ENCODE data around the gene TRIM7.

TRIM7 gene

GRCh38 chr5:181197326-181197951 lies 7.6 kb downstream of the TRIM7 start:
- POLR2A ChIA-PET (ENCODE audit: low non-redundant PET): interaction anchor here (0.5 kb wide), 1 partner anchor 1329 kb away, joined by 3 read pairs; no protein-coding TSS in a partner anchor
- peak overlapping the region; percentile 27 for H3K27ac ChIP-seq
- TF ChIP-seq CTCF (conservative IDR thresholded peaks at IDR 0.05; ENCODE audit: low read depth): no peak
- CTCF ChIA-PET: interaction anchor here (0.6 kb wide), 1 partner anchor 9 kb away, joined by 3 read pairs; no protein-coding TSS in a partner anchor
- DNase-seq (ENCODE audit: low spot score): no peak

- TF ChIP-seq CTCF (conservative IDR thresholded peaks at IDR 0.05; ENCODE audit: low read depth): no peak
- CTCF ChIA-PET: no interaction called here
- peak overlapping the region; percentile 59 for H3K27ac ChIP-seq
- no peak for DNase-seq (ENCODE audit: low spot score)
- POLR2A ChIA-PET (ENCODE audit: low non-redundant PET): no interaction called here
Measured at GRCh38 chr5:181195249-181195761, 9.7 kb downstream of the TRIM7 start.

GRCh38 chr5:181194489-181195248 lies 10.3 kb downstream of the TRIM7 start:
- TF ChIP-seq CTCF (conservative IDR thresholded peaks at IDR 0.05; ENCODE audit: low read depth): no peak
- ChIA-PET CTCF (interaction anchor here (1.2 kb wide), 1 partner anchor 9 kb away, joined by 4 read pairs; no protein-coding TSS in a partner anchor), POLR2A (ENCODE audit: low non-redundant PET) (interaction anchor here (0.8 kb wide), 1 partner anchor 10 kb away, joined by 6 read pairs; the partner anchor contains the start of gene TRIM7)
- peak overlapping the region; percentile 59 for H3K27ac ChIP-seq
- DNase-seq (ENCODE audit: low spot score): no peak

- POLR2A ChIA-PET (ENCODE audit: low non-redundant PET): interaction anchor here (0.8 to 1.4 kb wide), 2 partner anchors 11 to 13 kb away, joined by 4 to 6 read pairs; partner anchors contain the start of gene TRIM7
- peak overlapping the region; percentile 59 for H3K27ac ChIP-seq
- DNase-seq (ENCODE audit: low spot score): no peak
- CTCF ChIA-PET: interaction anchor here (1.2 kb wide), 1 partner anchor 10 kb away, joined by 4 read pairs; no protein-coding TSS in a partner anchor
- no peak for TF ChIP-seq CTCF (conservative IDR thresholded peaks at IDR 0.05; ENCODE audit: low read depth)
Measured at GRCh38 chr5:181193656-181194055, 11.3 kb downstream of the TRIM7 start.

GRCh38 chr5:181192337-181193046 lies 12.5 kb downstream of the TRIM7 start:
- H3K27ac ChIP-seq: peak overlapping the region; percentile 93
- ChIA-PET POLR2A (ENCODE audit: low non-redundant PET) (interaction anchor here (0.6 to 2.0 kb wide), 5 partner anchors 10 to 363 kb away, joined by 3 to 15 read pairs (median 4); partner anchors contain the start of gene TRIM7), CTCF (interaction anchor here (0.7 to 0.8 kb wide), 2 partner anchors 12 to 14 kb away, joined by 3 read pairs; partner anchors contain the start of gene TRIM7)
- DNase-seq (ENCODE audit: low spot score): no peak
- TF ChIP-seq CTCF (conservative IDR thresholded peaks at IDR 0.05; ENCODE audit: low read depth): no peak

Data from RWPE1 (cell line).